ENCODE data around the gene TECPR2.
"Not testable (repeated sequence)": the region's sequence is repeated elsewhere in the genome, so short reads cannot be mapped to it uniquely, and the experiment has no call there.

Gene TECPR2

DNA sequence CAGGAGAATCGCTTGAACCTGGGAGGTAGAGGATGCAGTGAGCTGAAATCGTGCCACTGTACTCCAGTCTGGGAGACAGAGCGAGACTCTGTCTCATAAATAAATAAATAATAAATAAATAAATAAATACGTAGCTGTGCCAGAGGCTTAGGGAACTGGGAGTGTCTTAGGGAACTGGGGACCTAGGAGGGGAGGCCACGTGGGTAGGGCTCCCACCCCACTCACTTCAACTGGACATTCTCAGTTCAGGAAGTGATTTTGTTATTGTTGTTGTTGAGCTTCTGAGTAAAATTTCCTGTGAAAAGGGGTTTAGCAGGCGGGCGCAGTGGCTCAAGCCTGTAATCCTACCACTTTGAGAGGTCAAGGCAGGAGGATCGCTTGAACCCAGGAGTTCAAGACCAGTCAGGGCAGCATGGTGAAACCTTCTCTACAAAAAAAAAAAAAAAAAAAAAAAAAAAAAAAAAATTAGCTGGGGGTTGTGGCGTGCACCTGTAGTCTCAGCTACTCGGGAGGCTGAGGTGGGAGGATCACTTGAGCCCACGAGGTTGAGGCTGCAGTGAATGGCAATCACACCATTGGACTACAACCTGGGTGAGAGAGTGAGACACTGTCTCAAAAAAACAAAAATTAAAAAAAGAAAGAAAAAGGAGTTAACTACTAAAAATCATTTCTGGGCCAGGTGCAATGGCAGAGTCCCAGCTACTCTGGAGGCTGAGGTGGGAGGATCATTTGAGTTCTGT is 165.9 kb downstream of the TECPR2 start:
- DNase-seq (ENCODE audit: low spot score) = no peak

DNA sequence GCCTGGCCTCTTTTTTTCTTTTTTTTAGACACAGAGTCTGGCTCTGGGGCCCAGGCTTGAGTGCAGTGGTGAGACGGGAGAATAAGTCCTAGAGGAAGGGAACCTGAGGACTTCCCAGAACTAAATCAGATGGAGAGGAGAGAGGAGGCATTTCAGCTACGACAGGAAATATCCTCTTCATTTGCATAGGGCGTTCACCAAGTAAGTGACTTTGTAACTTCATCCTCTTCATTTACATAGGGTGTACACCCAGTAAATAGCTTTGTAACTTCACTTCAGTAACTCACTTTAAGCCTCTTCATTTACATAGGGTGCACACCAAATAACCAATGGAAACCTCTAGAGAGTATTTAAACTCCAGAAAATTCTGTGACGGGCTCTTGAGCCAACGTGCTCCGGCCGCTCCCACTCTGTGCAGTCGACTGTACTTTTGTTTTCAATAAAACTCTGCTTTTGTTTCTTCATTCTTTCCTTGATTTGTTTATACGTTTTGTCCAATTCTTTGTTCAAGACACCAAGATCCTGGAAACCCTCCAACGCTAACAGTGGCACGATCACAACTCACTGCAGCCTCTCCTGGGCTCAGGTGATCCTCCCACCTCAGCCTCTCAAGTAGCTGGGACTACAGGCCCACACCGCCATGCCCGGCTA is 168.2 kb downstream of the TECPR2 start:
- DNase-seq (ENCODE audit: low spot score) = no peak

DNA sequence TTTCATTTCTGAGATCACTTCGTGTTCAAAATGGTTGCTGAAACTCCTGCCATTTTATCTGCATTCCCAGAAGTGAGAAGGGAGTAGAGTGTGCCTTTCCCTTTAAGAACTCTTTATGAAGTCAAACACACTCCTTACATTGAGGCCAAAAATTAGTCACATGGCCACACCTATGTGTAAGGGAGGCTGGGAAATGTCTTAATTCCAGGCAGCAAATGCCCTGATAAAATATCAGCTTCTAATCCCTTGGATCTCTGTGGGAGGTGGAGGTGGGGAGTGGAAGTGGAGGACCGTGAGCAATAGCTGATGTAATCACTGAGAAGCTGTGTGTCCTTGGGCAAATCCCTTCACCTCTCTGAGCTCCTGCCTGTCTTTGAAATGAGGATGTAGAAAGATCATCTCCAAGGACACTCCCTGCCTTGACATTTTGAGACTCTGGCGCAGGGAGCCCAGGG is 169.5 kb downstream of the TECPR2 start:
- no peak for DNase-seq (ENCODE audit: low spot score)

DNA sequence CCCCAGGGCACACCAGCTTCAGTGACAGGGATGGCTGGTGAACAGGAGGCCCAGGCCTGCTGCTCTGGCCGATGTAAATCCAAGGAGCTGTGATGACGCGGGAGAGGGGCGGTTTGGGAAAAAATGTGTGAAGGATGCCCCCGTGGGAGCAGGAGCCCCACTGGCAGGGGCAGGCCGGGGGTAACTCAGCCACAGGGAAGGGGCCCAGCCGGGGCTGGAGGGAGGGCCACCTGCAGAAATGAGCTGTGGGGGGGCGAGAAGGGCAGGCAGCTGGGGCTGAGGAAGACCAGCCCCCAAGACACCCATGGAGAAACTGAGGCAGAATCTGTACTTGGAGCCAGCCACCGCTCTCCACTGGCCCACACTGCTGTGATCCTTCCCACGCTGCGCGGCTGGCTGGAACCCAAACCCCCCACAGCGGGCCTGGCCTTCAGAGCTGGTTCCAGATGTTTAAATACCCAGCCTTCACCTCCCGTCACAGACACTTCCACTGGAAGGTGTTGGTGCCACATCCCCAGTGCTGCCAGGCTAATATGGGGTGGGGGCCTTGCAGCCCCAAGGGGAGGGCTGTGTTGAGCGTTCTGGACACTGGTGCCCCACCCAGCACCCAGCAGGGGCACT is 175.3 kb downstream of the TECPR2 start:
- DNase-seq (ENCODE audit: low spot score) = no peak

DNA sequence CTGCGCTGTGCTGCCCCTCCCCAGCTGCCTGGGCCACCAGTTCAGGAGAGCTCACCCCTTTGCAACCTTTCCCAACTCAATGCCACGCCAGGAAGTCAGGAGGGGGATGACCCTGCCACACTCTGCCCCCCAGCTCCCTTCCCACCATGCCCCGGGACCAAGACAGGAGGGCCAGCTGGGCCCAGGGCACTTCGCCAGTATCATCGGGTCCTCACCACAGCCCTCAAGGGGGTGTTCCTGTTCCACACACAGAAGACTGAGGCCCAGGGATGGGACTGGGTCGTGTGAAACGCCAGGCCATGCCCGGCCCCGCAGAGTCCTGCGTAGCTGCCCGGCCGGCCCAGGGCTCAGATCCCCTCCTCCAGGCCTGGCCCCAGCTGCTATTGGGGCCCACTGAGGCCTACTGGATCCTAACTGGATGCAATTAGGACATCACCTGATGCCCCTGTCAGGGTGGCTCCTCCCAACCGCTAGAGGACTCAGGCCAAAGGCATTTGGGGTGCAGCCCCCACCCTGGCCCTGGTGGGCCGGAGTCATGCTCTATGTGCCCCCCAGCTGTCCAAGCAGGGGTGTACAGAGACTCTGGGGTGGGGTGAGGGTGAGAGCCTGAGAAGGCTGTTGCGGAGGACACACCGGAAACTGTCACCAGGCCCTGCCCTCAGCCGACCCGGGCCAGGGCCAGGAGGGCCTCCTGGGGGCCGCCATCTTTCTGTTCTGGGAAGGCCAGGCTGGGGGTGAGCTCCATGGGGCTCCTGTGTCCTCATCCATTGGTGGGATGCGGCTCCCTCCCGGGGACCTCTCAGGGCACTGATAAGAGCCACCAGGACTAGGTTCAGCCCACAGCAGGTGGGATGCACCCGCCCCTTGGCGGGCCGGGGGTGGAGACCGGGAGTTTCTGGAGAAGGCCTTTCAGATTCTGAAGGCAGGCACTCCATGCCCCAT is 176.1 kb downstream of the TECPR2 start:
- no peak for DNase-seq (ENCODE audit: low spot score)

DNA sequence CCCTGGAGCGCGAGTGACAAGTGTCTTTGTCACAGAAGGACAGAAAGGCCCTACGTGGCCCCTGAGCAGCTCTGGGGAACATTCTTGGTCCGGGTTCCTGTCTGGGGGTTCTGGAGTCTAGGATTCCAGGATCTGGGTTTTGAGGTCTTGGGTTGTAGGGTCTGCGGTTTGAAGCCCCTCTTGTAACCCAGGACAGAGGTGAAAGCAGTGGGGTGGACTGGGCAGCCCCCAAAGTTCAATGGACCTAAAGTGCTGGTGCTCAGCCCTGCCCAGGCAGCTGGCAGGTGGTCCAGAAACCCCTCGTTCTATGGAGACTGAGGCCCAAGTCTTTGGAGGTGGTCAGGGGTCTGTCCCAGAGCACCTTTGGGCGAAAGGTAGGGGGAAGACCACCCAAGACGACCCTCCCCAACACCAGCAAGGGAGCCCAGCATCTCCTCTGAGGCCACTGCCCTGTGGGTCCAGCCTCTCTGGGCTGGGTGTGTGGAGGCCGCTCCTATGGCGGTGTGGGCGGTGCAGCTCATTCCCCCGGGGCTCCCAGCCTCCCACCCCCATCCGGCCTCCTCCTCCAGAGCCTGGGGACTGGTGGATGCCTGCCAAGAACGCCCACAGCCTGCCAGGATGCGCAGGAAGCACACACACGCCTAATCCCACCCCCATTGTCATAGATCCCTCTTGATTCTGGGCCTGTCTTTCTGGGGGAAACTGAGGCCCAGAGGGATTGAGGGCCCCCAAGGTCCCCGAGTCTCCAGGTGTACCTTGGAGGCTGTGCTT is 177.0 kb downstream of the TECPR2 start:
- no peak for DNase-seq (ENCODE audit: low spot score)

DNA sequence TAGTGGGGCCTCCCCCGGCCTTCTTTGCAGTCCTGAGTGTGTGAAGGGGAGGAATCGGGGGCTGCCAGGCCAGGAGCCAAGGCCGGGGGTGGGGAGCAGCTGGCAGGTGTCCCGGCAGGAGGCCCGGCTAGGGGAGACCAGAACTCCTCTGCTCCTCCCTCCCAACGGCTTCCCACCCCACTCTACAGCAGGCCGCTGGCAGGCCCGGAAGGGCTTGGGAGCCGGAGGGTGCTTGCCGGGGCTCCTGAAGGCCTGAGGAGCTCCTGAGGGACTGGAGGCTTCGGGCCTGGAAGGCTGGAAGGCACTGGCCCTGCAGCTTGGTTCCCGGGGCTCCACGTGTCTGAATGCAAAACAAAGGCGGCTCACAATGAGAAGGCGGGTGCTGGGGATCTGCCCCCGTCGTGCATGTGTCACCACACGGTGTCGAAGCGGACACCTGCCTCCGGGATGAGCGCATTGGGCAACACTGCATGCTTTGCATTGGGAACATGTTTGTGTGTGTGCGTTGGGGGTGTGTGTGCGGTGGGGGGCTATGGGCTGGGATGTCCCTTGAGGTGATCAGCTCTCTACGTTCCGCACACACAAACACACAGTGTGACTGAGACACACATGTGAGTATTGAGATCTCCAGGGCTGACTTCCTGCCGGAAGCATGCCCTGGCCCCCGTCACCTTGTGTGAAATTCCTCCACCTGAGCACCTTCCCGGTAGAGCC is 177.7 kb downstream of the TECPR2 start:
- DNase-seq (ENCODE audit: low spot score) = no peak

DNA sequence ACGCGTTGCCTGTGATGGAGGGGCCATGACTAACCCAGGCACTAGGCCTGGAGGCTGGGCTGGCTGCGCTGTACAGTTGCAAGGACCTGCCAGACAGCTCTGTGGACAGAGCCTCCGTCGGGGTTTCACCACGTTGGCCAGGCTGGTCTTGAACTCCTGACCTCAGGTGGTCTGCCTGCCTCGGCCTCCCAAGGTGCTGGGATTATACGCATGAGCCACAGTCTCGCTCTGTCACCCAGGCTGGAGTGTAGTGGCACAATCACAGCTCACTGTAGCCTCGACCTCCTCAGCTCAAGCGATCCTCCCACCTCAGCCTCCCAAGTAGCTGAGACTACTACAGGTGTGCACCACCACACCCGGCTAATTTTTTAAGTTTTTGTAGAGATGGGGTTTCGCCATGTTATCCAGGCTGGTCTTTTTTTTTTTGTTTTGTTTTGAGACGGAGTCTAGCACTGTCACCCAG is 178.3 kb downstream of the TECPR2 start:
- DNase-seq (ENCODE audit: low spot score) = not testable (repeated sequence)

DNA sequence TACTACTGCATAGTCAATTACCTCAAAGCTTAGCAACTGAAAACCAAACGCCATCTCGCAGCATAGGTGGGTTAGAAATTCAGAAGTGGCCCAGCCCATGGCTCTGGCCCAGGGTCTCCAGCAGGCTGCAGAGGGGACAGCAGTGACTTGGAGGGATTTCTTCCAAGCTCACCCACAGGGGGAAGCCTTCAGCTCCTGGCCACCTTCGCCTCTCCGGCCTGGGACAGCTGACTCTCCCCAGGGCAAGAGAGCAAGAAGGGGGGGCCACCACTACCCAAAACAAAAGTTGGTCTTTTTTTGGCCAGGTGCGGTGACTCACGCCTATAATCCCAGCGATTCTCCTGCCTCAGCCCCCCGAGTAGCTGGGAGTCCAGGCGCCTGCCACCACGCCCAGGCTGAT is 179.0 kb downstream of the TECPR2 start:
- DNase-seq (ENCODE audit: low spot score) = no peak

DNA sequence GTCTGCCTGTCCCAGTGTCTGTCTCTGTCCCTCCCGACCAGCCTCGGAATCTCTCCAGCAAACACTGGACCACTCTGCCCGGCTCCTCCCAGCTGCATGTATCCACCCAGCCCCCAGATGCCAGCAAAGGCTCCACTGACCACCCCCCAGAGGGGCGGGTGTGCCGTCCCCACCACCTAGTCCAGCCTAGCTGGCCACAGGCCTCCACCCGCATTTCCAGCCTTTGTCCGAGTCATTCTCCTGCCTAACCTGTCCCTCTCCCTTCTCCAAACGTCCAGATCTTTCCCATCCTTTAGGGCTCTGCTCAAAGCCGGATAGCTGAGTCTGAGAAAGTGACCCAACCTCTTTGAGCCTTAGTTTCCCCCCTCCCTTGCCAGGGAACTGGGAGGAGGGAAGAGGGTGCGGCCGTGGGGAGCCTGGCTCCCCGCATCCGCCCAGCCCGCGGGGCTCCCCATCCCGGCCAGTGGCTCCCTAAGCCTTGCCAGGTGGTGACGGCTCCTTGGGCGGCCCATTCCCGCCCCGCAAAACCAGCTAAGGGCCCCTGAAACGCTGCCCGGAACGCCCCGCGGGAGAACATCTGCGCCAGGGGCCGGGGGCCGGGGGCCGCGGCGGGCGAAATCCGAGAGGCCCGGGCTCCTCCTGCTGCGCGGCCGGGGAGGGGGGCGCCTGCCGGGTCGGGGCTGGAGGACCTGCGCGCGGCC is 181.5 kb downstream of the TECPR2 start:
- DNase-seq (ENCODE audit: low spot score) = peak; percentile 40

DNA sequence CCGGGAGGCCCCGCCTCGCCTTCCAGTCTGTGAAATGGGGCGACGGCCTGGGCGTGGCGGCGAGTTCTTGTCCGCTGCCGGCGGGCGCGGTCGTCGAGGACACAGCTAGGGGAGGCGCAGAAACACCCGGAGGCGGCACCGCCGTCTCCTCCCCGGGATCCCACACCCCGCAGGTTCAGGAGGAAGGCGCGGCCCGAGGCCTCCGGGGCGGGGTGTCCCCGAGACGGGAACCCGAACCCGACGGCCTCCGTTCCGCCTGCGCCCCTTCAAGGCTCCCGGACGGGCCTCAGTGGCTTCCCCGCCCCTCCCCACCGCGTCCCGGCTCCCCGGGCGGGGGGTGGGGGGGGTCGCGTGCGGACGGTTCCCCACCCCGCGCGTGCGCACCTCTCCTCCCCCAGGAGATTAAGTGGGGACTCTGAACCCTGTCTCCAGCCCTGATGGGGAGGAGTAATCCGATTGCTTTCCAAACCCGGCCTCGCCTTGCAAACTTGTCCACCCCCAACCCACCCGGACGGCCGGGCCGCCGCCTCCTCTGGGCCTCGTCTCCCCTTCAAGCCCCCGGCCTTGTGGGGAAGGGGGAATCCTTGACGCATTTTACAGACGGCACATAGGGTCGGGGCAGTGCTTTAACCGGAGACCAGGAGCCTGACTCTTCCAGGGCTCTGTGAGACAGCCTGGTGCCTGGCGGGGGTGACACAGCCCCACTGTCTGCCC is 182.2 kb downstream of the TECPR2 start:
- DNase-seq (ENCODE audit: low spot score) = no peak

DNA sequence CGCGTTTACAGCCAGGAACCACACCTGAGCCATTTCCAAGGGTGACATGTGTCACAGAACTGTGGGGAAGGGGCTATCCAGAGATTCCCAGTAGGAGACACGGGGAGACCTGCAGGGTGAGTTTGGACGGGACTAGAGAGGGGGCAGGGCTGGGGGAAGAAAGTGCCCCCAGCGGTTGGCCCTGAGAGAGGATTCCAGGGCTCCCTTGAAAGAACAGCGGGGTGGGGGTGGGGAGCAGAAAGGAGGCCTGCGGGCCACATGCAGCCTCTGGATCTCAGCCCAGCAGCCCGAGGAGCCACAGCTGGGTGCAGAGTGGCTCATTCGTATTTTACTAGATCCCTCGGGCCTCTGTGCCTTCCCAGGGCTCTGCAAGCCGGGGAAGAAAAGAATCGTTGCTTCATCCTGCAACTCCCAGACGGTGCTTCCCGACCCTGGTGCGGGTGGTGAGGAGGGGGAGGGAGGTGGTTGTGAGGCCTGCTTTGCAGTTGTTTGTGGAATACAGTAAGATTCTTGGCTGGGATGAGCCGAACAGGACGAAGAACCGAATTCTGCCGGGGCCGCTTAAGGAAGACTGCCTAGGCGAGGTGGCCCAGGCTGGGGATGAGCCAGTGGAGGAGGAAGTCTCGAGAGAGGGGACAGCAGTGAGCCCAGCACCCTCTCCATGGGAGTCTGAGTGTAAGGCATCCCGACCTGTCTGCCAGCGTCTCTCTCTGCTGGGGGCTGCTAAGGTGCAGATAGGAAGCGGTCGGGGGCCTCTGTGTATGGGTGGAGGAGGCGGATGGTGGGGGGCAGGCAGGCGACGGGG is 182.9 kb downstream of the TECPR2 start:
- DNase-seq (ENCODE audit: low spot score) = peak; percentile 40

DNA sequence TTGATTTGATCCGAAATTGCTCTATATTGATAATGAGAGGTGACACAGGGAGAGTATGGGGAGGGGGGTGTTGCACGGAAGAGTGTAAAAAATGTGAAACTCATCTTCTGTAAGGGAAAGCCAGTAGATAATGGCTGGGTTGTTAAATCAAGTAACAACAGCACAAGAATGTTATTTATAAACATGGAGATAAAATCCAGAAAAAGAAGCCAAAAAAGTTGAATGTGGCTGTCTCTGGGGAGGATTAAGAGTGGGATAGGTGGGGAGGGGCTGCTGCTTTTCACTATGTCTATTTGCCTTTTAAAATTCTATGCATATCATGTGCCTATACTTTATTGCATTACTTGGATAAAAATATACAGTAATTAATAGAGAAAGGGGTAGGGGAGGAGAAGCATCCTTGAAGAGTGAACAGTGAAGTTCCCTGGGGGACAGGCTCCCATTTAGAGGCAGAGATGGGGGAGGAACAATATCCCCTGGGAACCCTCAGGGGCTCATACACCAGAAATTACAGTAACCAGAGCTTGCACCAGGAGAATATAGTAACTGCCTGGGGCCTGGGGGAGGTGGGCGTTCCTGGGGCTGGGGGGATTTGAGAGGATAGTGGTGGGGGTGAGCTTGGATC is 186.0 kb downstream of the TECPR2 start:
- DNase-seq (ENCODE audit: low spot score) = no peak

DNA sequence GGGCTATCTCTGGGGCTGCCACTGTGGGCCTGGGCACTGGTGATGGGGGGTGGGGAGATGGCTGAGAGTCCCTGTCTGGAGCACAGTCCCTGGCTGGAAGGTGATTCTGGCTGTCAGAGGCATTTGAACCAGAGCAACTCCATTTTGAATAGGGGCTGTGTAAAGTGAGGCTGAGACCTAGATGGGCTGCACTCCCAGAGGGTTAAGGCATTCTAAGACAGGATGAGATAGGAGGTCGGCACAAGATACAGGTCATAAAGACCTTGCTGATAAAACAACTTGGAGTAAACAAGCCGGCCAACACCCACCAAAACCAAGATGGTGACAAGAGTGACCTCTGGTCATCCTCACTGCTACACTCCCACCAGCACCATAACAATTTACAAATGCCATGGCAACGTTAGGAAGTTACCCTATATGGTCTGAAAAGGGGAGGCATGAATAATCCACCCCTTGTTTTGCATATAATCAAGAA is 188.2 kb downstream of the TECPR2 start:
- DNase-seq (ENCODE audit: low spot score) = not testable (repeated sequence)

All from iPS-NIHi11 (cell line).